ELR (cell line): ENCODE data around the gene VCL.
"Not testable (repeated sequence)": the region's sequence is repeated elsewhere in the genome, so short reads cannot be mapped to it uniquely, and the experiment has no call there.

Source experiments
- DNase-seq: peaks from one replicate; pipeline ENCODE4 v3.0.0-alpha.2; 2015; ENCODE audit warnings: low read depth

The VCL gene

GRCh38 chr10:74109452-74109851 is 111.5 kb downstream of the VCL start:
- no peak for DNase-seq

GRCh38 chr10:74110120-74110519 is 112.2 kb downstream of the VCL start:
- no peak for DNase-seq

GRCh38 chr10:74111799-74112198 is 113.9 kb downstream of the VCL start:
- DNase-seq, result no peak

DNA sequence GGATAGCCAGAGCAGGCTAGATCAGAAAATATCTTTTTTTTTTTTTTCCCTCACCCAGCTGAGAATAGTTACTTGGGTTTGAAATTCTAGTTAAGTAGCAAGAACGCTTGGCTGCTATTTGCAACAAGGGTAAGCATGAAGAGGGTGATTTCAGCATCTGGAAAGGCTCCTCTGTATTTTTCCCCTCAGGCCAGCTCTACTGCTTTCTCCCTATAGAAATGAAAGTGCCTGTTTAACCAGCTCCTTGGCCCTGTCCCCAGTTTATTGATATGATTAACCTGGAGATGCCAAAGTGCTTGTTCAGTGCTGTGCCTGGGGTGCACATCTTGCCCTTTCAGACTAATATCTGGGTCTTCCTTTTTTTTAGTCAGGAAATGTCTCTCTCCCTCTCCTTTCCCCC is 115.6 kb downstream of the VCL start:
- DNase-seq, result peak; percentile 42

DNA sequence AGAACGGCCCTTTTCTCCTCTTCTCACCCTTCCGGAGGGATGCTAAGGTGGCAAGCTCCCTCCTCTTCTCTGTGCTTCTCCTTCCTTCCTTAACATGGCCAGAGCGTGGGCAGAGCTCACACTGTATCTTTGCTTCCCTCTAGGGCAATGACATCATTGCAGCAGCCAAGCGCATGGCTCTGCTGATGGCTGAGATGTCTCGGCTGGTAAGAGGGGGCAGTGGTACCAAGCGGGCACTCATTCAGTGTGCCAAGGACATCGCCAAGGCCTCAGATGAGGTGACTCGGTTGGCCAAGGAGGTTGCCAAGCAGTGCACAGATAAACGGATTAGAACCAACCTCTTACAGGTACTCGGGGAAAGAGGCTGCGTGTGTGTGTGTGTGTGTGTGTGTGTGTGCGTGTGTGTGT is 116.1 kb downstream of the VCL start:
- DNase-seq, result no peak

DNA sequence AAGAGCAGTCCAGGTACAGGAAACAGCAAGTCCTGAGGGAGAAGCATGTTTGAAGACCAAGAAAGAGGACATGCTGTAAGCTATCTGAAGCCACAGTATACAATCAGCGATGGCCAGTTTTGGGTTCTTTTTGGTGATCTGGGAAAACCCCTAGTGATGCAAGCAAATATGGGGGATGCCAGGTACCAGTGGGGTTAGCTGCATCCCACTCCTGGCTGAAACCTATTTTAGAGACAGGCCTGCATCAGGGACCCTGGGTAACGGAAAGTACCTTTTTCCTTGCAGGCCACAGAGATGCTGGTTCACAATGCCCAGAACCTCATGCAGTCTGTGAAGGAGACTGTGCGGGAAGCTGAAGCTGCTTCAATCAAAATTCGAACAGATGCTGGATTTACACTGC is 119.8 kb downstream of the VCL start:
- DNase-seq, result no peak

DNA sequence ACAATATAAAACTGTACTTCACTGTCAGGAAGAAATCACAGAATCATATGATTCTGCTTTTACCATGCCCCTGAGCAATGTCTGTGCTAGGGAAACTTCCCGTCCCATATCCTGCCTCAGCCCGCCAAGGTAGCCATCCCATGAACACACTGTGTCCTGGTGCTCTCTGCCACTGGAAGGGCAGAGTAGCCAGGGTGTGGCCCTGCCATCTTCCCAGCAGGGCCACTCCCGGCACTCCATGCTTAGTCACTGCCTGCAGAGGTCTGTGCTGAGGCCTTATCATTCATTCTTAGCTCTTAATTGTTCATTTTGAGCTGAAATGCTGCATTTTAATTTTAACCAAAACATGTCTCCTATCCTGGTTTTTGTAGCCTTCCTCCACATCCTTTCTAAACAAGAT is 120.9 kb downstream of the VCL start:
- peak; percentile 52 for DNase-seq

DNA sequence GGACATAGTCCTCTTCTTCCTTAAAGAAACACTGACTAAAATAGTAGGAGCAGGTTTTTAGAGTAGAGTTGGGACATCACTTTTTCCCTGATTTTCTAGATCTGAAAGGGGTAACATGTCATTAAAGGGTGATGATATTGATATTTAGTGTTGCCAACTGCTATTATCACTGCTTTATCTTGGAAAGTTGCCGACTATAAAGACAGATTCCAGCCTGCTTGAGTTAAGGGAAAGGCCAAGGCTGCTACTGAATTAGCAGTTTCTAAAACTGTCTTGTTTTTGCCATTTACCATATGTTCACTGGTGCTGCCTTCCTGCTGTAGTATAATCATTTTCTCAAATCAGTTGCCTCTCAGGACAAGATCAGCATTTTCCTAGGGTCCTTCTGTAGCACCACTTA is 123.0 kb downstream of the VCL start:
- no peak for DNase-seq

GRCh38 chr10:74121368-74121767 is 123.5 kb downstream of the VCL start:
- no peak for DNase-seq

- DNase-seq, result no peak
Measured at GRCh38 chr10:74122060-74122459, 124.1 kb downstream of the VCL start.

DNA sequence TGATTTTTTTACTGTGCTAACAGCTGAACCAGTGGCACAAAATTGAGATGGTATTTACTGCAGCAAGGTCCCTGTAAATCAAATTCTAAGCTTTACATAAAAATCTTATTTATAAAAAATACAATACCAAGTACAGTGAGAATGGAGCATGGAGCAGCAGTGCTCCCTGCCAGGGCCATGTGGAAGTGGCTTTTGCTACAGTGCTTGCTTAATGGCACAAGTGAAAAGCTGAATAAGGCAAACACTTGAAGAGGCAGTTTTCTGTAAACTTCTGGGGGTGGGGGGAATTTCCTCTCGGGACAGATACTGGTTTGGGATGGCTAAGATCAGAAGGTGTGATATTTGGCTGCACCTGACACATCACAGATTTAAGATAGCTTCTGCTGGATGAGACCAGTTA is 125.2 kb downstream of the VCL start:
- DNase-seq, result no peak

GRCh38 chr10:74133923-74134820 is 136.3 kb downstream of the VCL start:
- DNase-seq, result no peak

DNA sequence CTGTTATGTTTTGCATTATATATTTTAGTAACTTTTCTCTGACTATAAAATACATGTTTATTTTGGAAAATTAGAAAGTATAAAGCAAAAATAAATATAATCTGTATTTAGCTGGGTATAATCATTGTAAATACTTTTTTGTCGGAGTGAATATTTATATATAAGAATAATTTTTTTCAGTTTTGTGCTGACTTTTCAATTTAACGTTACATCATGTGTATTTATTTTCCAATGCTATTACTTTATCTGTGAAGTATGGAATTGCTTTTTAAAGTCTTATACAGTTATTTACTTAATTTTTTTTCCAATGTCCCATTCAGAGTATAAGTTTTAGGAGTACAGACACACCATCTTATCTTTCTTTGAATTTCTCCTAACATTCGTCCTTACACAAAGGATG is 137.5 kb downstream of the VCL start:
- no peak for DNase-seq

- no peak for DNase-seq
Measured at GRCh38 chr10:74137992-74138391, 140.1 kb downstream of the VCL start.

GRCh38 chr10:74138596-74138995 is 140.7 kb downstream of the VCL start:
- DNase-seq, result not testable (repeated sequence)

DNA sequence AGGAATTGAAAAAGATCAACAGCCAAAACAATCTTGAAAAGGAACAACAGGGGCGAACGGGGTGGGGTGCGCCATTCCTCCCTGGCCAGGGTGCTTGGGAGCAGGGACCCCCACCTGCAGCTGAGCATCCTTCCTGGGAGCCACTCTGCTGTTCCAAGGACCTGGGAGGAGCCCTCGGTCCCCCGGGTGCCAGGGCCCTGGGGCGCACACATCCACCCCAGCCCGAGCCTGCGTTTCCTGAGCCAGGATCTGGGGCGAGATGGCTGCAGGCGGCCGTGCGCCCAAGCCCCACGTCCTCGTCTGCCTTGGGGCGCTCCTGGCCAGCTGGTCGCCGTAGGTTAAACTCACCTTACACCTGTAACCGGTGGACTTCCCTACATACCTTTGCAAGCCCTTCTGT is 142.1 kb downstream of the VCL start:
- DNase-seq, result no peak

DNA sequence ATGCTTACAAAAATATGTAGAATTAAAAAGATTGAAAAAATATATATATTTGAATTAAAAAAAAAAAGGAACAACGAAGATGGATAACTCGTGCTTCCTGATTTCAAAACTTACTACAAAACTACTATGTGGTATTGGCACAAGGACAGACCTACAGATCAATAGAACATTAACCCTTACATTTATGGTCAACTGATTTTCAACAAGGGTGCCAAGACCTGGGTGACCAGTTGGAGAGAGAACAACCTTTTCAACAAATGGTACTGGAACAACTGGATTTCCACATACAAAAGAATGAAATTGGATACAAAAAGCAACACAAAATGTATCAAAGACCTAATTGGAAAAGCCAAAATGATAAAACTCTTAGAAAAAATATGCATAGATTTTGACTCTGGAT is 142.6 kb downstream of the VCL start:
- DNase-seq, result no peak

GRCh38 chr10:74145133-74145532 is 147.2 kb downstream of the VCL start:
- DNase-seq, result peak; percentile 22

GRCh38 chr10:74146980-74147379 is 149.1 kb downstream of the VCL start:
- DNase-seq, result not testable (repeated sequence)

- no peak for DNase-seq
Measured at GRCh38 chr10:74150204-74150989, 152.5 kb downstream of the VCL start, which contains the start of gene AP3M1. Gene AP3M1 (minus strand): TSS chr10:74150828. CDS start chr10:74138379, 12,449 bp downstream.

GRCh38 chr10:74150990-74151878 is 153.3 kb downstream of the VCL start, which contains the start of gene ADK:
Gene ADK (plus strand): TSS chr10:74151221. CDS start chr10:74151279, 58 bp downstream.
- peak; percentile 99 for DNase-seq
